ENCODE results near the gene CRIP1.
A peak's percentile ranks its signal among the peaks of the same experiment; 100 is the strongest.

The CRIP1 gene

GRCh38 chr14:105473033-105473676 lies 13.5 kb upstream of the CRIP1 start:
- Histone ChIP-seq H3K4me1 (ENCODE audit: insufficient read depth, insufficient read length) (peaks cover 30% of the 10 kb centered on the region), H3K9ac (ENCODE audit: insufficient read length, low read depth) (peak overlapping the region; percentile 56), H3K9me3 (ENCODE audit: insufficient read depth, low read length) (no peaks in the 10 kb centered on the region), H3K27me3 (ENCODE audit: insufficient read depth, insufficient read length) (no peaks in the 10 kb centered on the region), H3K4me3 (ENCODE audit: insufficient read length, low read depth) (peak overlapping the region; percentile 21), H3K36me3 (ENCODE audit: insufficient read depth, insufficient read length, low read length) (peaks cover 21% of the 10 kb centered on the region)
- TF ChIP-seq ZNF274 (IDR thresholded peaks at IDR 0.05; ENCODE audit: low read depth, low read length) (no peak), YY1 (IDR thresholded peaks at IDR 0.05; ENCODE audit: insufficient read depth, insufficient read length) (no peak)
- no peak for DNase-seq (ENCODE audit: low read depth, low spot score)

DNA sequence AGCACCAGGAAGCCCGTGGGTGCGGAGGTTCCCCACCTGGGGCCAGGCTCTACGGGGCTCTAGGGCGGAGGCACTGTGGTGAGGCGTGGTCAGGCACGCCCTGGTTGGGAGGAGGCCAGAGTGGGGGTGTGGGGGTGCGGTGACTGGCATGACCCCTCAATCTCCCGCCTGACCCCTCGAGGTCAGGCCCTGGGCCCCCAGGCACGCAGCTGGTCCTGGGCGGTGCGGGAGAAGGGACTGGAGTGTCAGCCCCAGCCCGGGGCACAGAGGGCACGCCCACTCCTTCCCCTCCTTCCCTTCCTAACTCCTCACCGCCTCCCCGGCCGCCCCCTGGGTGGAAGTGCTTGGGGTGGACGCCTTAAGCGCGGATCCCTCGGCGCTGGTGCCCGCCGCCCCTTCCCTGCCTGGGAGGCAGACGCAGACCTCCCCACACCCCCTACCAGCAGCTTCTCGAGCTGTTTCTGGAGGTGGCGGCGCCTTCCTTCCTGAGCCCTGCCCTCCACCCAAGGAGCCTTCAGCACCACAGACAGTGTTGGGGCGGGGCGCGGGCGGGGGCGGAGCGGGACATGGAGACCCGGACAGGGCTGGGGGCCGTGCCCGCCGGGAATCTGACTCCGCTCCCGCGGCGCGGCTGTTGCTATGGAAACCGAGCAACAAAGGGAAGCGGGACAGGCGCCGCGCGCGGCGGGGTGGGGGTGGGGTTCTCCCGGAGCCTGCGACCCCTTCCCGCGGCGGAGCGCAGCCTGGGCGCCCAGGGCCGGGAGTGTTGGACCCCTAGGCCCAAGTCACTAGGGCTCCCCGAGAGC lies 12.8 kb upstream of the CRIP1 start:
- peaks cover 30% of the 10 kb centered on the region for H3K4me1 ChIP-seq (ENCODE audit: insufficient read depth, insufficient read length)
- no peaks in the 10 kb centered on the region for H3K27me3 ChIP-seq (ENCODE audit: insufficient read depth, insufficient read length)
- no peaks in the 10 kb centered on the region for H3K9me3 ChIP-seq (ENCODE audit: insufficient read depth, low read length)
- peaks cover 13% of the 10 kb centered on the region for H3K36me3 ChIP-seq (ENCODE audit: insufficient read depth, insufficient read length, low read length)
- peak overlapping the region; percentile 56 for H3K9ac ChIP-seq (ENCODE audit: insufficient read length, low read depth)
- H3K4me3 ChIP-seq (ENCODE audit: insufficient read length, low read depth), result peak overlapping the region; percentile 40
- TF ChIP-seq YY1 (IDR thresholded peaks at IDR 0.05; ENCODE audit: insufficient read depth, insufficient read length) (no peak), ZNF274 (IDR thresholded peaks at IDR 0.05; ENCODE audit: low read depth, low read length) (no peak), SUZ12 (IDR thresholded peaks at IDR 0.05; ENCODE audit: extremely low read depth, insufficient read depth, insufficient read length) (no peak)
- peak; percentile 82 for DNase-seq (ENCODE audit: low read depth, low spot score)

GRCh38 chr14:105474483-105475268 lies 12.0 kb upstream of the CRIP1 start, which contains the start of gene CRIP2:
CRIP2 (plus strand) TSS chr14:105474821; CDS start chr14:105474863, 42 bp downstream.
- Histone ChIP-seq H3K4me1 (ENCODE audit: insufficient read depth, insufficient read length) (peaks cover 30% of the 10 kb centered on the region), H3K9ac (ENCODE audit: insufficient read length, low read depth) (peak within 1 kb of the TSS; percentile 85), H3K4me3 (ENCODE audit: insufficient read length, low read depth) (peak within 1 kb of the TSS; percentile 61), H3K9me3 (ENCODE audit: insufficient read depth, low read length) (no peaks in the 10 kb centered on the region), H3K27me3 (ENCODE audit: insufficient read depth, insufficient read length) (no peaks in the 10 kb centered on the region), H3K36me3 (ENCODE audit: insufficient read depth, insufficient read length, low read length) (peaks cover 7% of the 10 kb centered on the region)
- DNase-seq (ENCODE audit: low read depth, low spot score), result no peak
- TF ChIP-seq ZNF274 (IDR thresholded peaks at IDR 0.05; ENCODE audit: low read depth, low read length), result no peak
- TF ChIP-seq SUZ12 (IDR thresholded peaks at IDR 0.05; ENCODE audit: extremely low read depth, insufficient read depth, insufficient read length), result no peak
- TF ChIP-seq YY1 (IDR thresholded peaks at IDR 0.05; ENCODE audit: insufficient read depth, insufficient read length), result no peak

GRCh38 chr14:105475269-105476096 lies 11.2 kb upstream of the CRIP1 start:
- TF ChIP-seq SUZ12 (IDR thresholded peaks at IDR 0.05; ENCODE audit: extremely low read depth, insufficient read depth, insufficient read length) (no peak), YY1 (IDR thresholded peaks at IDR 0.05; ENCODE audit: insufficient read depth, insufficient read length) (no peak), ZNF274 (IDR thresholded peaks at IDR 0.05; ENCODE audit: low read depth, low read length) (no peak)
- H3K27me3 ChIP-seq (ENCODE audit: insufficient read depth, insufficient read length), result no peaks in the 10 kb centered on the region
- H3K4me1 ChIP-seq (ENCODE audit: insufficient read depth, insufficient read length), result peaks cover 30% of the 10 kb centered on the region

GRCh38 chr14:105476097-105476830 lies 10.4 kb upstream of the CRIP1 start:
- no peak for TF ChIP-seq SUZ12 (IDR thresholded peaks at IDR 0.05; ENCODE audit: extremely low read depth, insufficient read depth, insufficient read length)
- no peak for TF ChIP-seq YY1 (IDR thresholded peaks at IDR 0.05; ENCODE audit: insufficient read depth, insufficient read length)
- TF ChIP-seq ZNF274 (IDR thresholded peaks at IDR 0.05; ENCODE audit: low read depth, low read length), result no peak
- H3K36me3 ChIP-seq (ENCODE audit: insufficient read depth, insufficient read length, low read length), result peaks cover 6% of the 10 kb centered on the region
- H3K27me3 ChIP-seq (ENCODE audit: insufficient read depth, insufficient read length), result no peaks in the 10 kb centered on the region
- H3K9ac ChIP-seq (ENCODE audit: insufficient read length, low read depth), result peak overlapping the region; percentile 85
- DNase-seq (ENCODE audit: low read depth, low spot score), result no peak
- H3K9me3 ChIP-seq (ENCODE audit: insufficient read depth, low read length), result no peaks in the 10 kb centered on the region
- H3K4me1 ChIP-seq (ENCODE audit: insufficient read depth, insufficient read length), result peaks cover 34% of the 10 kb centered on the region
- H3K4me3 ChIP-seq (ENCODE audit: insufficient read length, low read depth), result peak overlapping the region; percentile 61

More at GRCh38 chr14:105475269-105476096, 11.2 kb upstream of the CRIP1 start:
- DNase-seq (ENCODE audit: low read depth, low spot score), result no peak
- H3K9me3 ChIP-seq (ENCODE audit: insufficient read depth, low read length), result no peaks in the 10 kb centered on the region
- H3K4me3 ChIP-seq (ENCODE audit: insufficient read length, low read depth), result peak overlapping the region; percentile 61
- peaks cover 9% of the 10 kb centered on the region for H3K36me3 ChIP-seq (ENCODE audit: insufficient read depth, insufficient read length, low read length)
- peak overlapping the region; percentile 85 for H3K9ac ChIP-seq (ENCODE audit: insufficient read length, low read depth)

Measured in NT2/D1 (cell line).